Testis (tissue), 3 donors: ENCODE data around the gene GRIK4. TPM values are rescaled to one million over a fixed set of nuclear protein-coding genes. Genes with fewer than 3 reads are reported as not detected.

Source experiments
- polyA plus RNA-seq: library from polyadenylated mRNA; stranded (reverse); fragments of 350-450 nt; fragmentation: Illumina TruSeq; extraction: RNeasy Lipid Tissue Mini Kit (QIAGEN cat#74804); gene quantifications from one replicate; pipeline ENCODE4 v1.2.3, GENCODE V29; 2014; ENCODE audit warnings: low read depth, low replicate concordance; ENCODE audit not compliant: insufficient read depth
- total RNA-seq, 2 donors: library from RNA; depleted of rRNA; stranded (reverse); fragments of >200 nt; gene quantifications; one replicate each; pipeline ENCODE4 v1.2.3, GENCODE V29; 2016

GRIK4 gene
- total and polyA plus RNA-seq, 3 donors from 2014 or later = 2.6 to 3.0 (median 2.6) TPM

Other genes with a start within 250 kb of the GRIK4 start
- gene TLCD5, start 186.4 kb upstream of the GRIK4 start, total RNA-seq = 10 to 100 TPM; 12.6 to 14.0 TPM
- 7.9 TPM for gene TLCD5, start 186.4 kb upstream of the GRIK4 start, polyA plus RNA-seq
- 10 to 100 TPM; 72.7 to 74.1 TPM for gene ARHGEF12, start 175.3 kb upstream of the GRIK4 start, total RNA-seq
- 26.6 TPM for gene ARHGEF12, start 175.3 kb upstream of the GRIK4 start, polyA plus RNA-seq